ENCODE results near the gene AMIGO1.

The AMIGO1 gene

DNA sequence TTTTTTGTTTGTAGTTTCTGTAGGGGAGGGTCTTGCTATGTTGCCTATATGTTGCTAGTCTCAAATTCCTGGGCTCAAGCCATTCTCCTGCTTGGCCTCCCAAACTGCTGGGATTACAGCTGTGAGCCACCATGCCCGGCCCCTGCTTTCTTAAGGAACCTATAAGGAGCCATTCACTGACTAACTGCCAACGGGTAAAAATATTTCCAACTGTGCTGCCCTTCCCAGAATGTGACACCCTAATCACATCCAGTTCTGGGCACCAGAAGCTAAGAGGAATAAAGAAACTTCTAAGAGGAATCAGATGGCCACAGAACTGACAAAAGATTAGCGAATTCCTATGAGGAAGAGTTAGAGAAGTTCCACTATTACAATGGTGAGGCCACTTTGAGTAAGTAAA, 36.7 kb downstream of the AMIGO1 start:
- Histone ChIP-seq H3K9ac (ENCODE audit: low read length) (no peak overlapping the region), H3K36me3 (replicated peaks; ENCODE audit: low read depth, low read length) (no peaks in the 10 kb centered on the region), H3K27ac (ENCODE audit: low read length) (no peak overlapping the region), H3K4me1 (ENCODE audit: low read length) (no peaks in the 10 kb centered on the region), H3K9me3 (ENCODE audit: insufficient read depth, low read length) (no peaks in the 10 kb centered on the region), H3K27me3 (ENCODE audit: low read depth, low read length) (peaks cover 25% of the 10 kb centered on the region), H3K4me2 (ENCODE audit: low read length) (no peak overlapping the region), H3K79me2 (ENCODE audit: low read length) (no peaks in the 10 kb centered on the region), H3K4me3 (ENCODE audit: low read length) (no peak overlapping the region), H4K20me1 (ENCODE audit: insufficient read depth, low read length) (no peaks in the 10 kb centered on the region), H2AFZ (ENCODE audit: low read depth, low read length) (no peak overlapping the region)
- no peak for TF ChIP-seq EZH2phosphoT487 (IDR thresholded peaks at IDR 0.05; ENCODE audit: low read depth)
- TF ChIP-seq, protein P1, sequence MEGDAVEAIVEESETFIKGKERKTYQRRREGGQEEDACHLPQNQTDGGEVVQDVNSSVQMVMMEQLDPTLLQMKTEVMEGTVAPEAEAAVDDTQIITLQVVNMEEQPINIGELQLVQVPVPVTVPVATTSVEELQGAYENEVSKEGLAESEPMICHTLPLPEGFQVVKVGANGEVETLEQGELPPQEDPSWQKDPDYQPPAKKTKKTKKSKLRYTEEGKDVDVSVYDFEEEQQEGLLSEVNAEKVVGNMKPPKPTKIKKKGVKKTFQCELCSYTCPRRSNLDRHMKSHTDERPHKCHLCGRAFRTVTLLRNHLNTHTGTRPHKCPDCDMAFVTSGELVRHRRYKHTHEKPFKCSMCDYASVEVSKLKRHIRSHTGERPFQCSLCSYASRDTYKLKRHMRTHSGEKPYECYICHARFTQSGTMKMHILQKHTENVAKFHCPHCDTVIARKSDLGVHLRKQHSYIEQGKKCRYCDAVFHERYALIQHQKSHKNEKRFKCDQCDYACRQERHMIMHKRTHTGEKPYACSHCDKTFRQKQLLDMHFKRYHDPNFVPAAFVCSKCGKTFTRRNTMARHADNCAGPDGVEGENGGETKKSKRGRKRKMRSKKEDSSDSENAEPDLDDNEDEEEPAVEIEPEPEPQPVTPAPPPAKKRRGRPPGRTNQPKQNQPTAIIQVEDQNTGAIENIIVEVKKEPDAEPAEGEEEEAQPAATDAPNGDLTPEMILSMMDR (IDR thresholded peaks at IDR 0.05; ENCODE audit: low read depth, low read length): no peak

DNA sequence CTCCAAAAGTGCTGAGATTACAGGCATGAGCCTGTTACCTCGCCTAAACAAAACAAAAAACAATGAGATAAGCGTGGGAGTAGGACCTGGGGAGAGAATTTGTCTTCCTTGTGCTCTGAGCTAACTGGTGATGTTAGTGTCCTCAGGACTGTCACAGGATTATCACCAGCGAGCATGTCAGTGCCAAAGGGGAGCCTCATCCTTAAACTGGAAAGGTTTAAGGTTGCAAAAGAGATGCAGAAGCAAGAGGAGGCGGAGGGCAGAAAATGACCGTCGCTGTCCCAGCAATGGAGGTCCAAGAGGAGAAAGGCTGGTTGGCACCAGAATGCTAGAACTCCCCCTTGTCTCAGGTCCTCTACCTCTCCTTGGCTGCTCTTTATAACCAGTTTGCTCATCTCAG, 39.3 kb downstream of the AMIGO1 start:
- Histone ChIP-seq H3K36me3 (replicated peaks; ENCODE audit: low read depth, low read length) (no peaks in the 10 kb centered on the region), H2AFZ (ENCODE audit: low read depth, low read length) (no peak overlapping the region), H3K4me3 (ENCODE audit: low read length) (no peak overlapping the region), H3K27ac (ENCODE audit: low read length) (no peak overlapping the region), H3K4me1 (ENCODE audit: low read length) (no peaks in the 10 kb centered on the region), H3K9ac (ENCODE audit: low read length) (no peak overlapping the region), H3K4me2 (ENCODE audit: low read length) (no peak overlapping the region), H3K27me3 (ENCODE audit: low read depth, low read length) (peaks cover 25% of the 10 kb centered on the region), H3K79me2 (ENCODE audit: low read length) (no peaks in the 10 kb centered on the region), H3K9me3 (ENCODE audit: insufficient read depth, low read length) (no peaks in the 10 kb centered on the region), H4K20me1 (ENCODE audit: insufficient read depth, low read length) (no peaks in the 10 kb centered on the region)
- TF ChIP-seq, protein P1 (IDR thresholded peaks at IDR 0.05; ENCODE audit: low read depth, low read length): no peak
- TF ChIP-seq EZH2phosphoT487 (IDR thresholded peaks at IDR 0.05; ENCODE audit: low read depth): no peak

DNA sequence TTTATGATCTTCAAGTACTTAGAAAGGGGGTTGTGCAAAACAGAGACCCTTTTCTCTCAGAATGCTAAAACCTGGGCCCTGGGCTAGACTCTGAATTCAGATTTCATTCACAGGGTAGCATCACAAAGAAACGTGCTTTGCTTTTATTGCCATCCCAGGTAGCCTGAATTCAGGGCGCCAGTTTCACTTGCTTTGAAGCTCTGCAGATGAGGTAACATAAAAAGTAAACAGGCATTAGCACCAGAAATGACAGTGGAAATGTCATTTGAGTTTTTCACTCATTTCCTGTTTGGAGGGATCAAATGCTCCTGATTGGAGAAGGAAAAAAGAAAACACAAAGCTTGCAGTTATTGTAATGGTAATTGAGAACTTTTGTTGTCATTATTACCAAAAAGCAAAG, 40.6 kb downstream of the AMIGO1 start:
- H3K27ac ChIP-seq (ENCODE audit: low read length): no peak overlapping the region
- no peak for TF ChIP-seq EZH2phosphoT487 (IDR thresholded peaks at IDR 0.05; ENCODE audit: low read depth)
- TF ChIP-seq, protein P1 (IDR thresholded peaks at IDR 0.05; ENCODE audit: low read depth, low read length): no peak
- H3K36me3 ChIP-seq (replicated peaks; ENCODE audit: low read depth, low read length): no peaks in the 10 kb centered on the region
- H2AFZ ChIP-seq (ENCODE audit: low read depth, low read length): no peak overlapping the region
- H3K4me2 ChIP-seq (ENCODE audit: low read length): no peak overlapping the region
- H4K20me1 ChIP-seq (ENCODE audit: insufficient read depth, low read length): no peaks in the 10 kb centered on the region
- H3K9me3 ChIP-seq (ENCODE audit: insufficient read depth, low read length): no peaks in the 10 kb centered on the region
- peaks cover 25% of the 10 kb centered on the region for H3K27me3 ChIP-seq (ENCODE audit: low read depth, low read length)
- H3K4me3 ChIP-seq (ENCODE audit: low read length): no peak overlapping the region
- no peak overlapping the region for H3K9ac ChIP-seq (ENCODE audit: low read length)
- no peaks in the 10 kb centered on the region for H3K79me2 ChIP-seq (ENCODE audit: low read length)
- H3K4me1 ChIP-seq (ENCODE audit: low read length): no peaks in the 10 kb centered on the region

DNA sequence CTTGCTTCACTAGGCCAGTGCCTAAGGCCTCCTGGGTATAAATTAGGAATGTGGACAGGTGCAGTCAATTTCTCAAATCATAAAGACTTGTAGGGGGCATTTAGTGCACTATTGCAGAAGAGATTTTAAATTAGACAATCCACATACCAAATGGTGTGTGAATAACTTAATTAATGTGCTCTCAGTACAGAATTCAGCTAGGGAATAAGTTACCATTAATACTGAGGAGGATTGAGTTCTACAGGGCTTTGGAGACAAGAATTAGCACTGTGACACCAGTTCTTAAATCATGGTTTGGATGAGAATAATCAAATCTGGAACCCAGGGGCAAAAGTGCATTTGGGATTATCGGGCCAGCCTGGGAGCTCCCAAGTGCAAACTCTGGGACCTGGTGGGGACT, 41.5 kb downstream of the AMIGO1 start:
- Histone ChIP-seq H2AFZ (ENCODE audit: low read depth, low read length) (no peak overlapping the region), H3K9ac (ENCODE audit: low read length) (no peak overlapping the region), H3K27ac (ENCODE audit: low read length) (no peak overlapping the region), H3K4me1 (ENCODE audit: low read length) (no peaks in the 10 kb centered on the region), H3K4me2 (ENCODE audit: low read length) (no peak overlapping the region), H3K27me3 (ENCODE audit: low read depth, low read length) (peaks cover 22% of the 10 kb centered on the region), H3K4me3 (ENCODE audit: low read length) (no peak overlapping the region), H4K20me1 (ENCODE audit: insufficient read depth, low read length) (no peaks in the 10 kb centered on the region), H3K9me3 (ENCODE audit: insufficient read depth, low read length) (no peaks in the 10 kb centered on the region), H3K36me3 (replicated peaks; ENCODE audit: low read depth, low read length) (no peaks in the 10 kb centered on the region), H3K79me2 (ENCODE audit: low read length) (no peaks in the 10 kb centered on the region)
- no peak for TF ChIP-seq EZH2phosphoT487 (IDR thresholded peaks at IDR 0.05; ENCODE audit: low read depth)
- TF ChIP-seq, protein P1 (IDR thresholded peaks at IDR 0.05; ENCODE audit: low read depth, low read length): no peak
